PC-3 (cell line): ENCODE measurements around the gene TRIM65.

Experiments
- CTCF ChIP-seq: fragments of 300-600 bp; sonication (generic); conservative IDR thresholded peaks from 2 replicates; pipeline ENCODE4 v1.5.1; 2017; ENCODE audit warnings: antibody characterized with exemption, low read depth, mild to moderate bottlenecking, low read length
- EZH2 ChIP-seq: fragments of 300-600 bp; sonication (generic); IDR thresholded peaks from one replicate; pipeline ENCODE4 v1.6.1; 2017; ENCODE audit warnings: antibody characterized with exemption, mild to moderate bottlenecking, low read length; ENCODE audit not compliant: unreplicated experiment

DNA sequence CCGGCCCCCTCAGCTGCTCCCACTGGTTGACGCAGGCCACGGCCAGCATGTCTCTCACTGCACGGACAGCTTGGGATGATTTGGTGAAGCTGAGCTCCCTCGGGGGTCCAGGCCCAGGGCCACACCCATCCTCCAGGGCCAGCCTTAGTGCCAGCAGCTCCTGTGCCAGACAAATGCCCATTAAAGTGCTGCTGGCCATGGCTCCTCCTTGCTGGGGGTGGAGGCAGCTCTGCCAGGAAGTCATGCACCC is 20.9 kb downstream of the TRIM65 start:
- TF ChIP-seq EZH2 (no peak), CTCF (no peak)
